RWPE2 (cell line): Measurements from ENCODE around the gene PLCB1.

Experiments
- ATAC-seq: fragments of 200-7000 bp; cut with Tn5 transposase; 3 replicates; pipeline ENCODE4 v1.9.1; 2021; ENCODE audit warnings: low read depth
- DNase-seq: peaks from one replicate; pipeline ENCODE4 v3.0.0-alpha.2; 2020; ENCODE audit warnings: low spot score
- H3K27ac ChIP-seq: fragments of 450-650 bp; 2 replicates; pipeline ENCODE4 v1.5.1; 2017; ENCODE audit warnings: mild to moderate bottlenecking; ENCODE audit not compliant: poor library complexity, severe bottlenecking
- H3K27me3 ChIP-seq: fragments of 250-450 bp; sonication (Bioruptor Pico); 2 replicates; pipeline ENCODE4 v1.5.1; 2021; ENCODE audit warnings: mild to moderate bottlenecking, moderate library complexity; ENCODE audit not compliant: insufficient read depth, poor library complexity, severe bottlenecking
- H3K36me3 ChIP-seq: fragments of 250-450 bp; sonication (Bioruptor Pico); 2 replicates; pipeline ENCODE4 v1.5.1; 2020; ENCODE audit warnings: low read depth, mild to moderate bottlenecking, moderate library complexity
- H3K4me1 ChIP-seq: fragments of 250-450 bp; sonication (Bioruptor Pico); 2 replicates; pipeline ENCODE4 v1.5.1; 2021; ENCODE audit warnings: mild to moderate bottlenecking, moderate library complexity; ENCODE audit not compliant: insufficient read depth, poor library complexity, severe bottlenecking
- H3K4me3 ChIP-seq: fragments of 250-450 bp; sonication (Bioruptor Pico); 2 replicates; pipeline ENCODE4 v1.5.1; 2021; ENCODE audit warnings: mild to moderate bottlenecking, moderate library complexity; ENCODE audit not compliant: severe bottlenecking
- H3K9me3 ChIP-seq: fragments of 250-450 bp; sonication (Bioruptor Pico); 2 replicates; pipeline ENCODE4 v1.5.1; 2021; ENCODE audit warnings: mild to moderate bottlenecking, moderate library complexity; ENCODE audit not compliant: severe bottlenecking
- TF ChIP-seq, protein P1 (sequence below): fragments of 450-650 bp; IDR thresholded peaks from one replicate; pipeline ENCODE4 v1.5.1; 2017; ENCODE audit warnings: mild to moderate bottlenecking, moderate library complexity; ENCODE audit not compliant: poor library complexity, severe bottlenecking

The PLCB1 gene

DNA sequence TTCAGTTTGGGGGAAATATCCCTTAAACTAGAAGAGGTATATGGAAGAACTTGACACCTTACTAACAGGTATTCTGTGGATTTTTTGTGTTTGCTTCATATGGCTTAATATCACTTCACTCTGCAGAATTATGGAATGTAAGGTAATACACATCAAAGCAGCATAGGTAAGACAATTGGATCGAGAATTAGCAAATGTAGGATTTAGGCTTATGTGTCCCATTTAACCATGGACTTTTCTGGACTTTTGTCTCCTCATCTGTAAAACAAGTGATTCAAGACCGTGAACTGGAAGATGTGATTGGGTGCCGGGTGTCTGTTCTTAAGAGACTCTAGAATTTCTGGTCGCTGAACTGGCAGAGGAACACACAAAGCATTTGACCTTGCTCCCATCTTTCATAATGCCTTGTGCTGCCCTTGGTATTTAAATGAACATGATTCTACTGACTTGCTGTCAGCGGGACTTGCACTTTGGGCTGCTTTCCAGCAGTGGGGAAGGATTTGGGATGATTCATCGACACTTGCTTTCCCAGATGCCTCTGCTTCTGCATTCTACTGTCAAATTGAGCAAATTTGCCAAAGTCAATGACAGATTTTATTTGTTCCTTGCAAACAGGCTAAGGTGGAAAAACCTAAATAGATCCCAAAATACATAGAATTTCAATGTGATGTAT lies 199.8 kb downstream of the PLCB1 start:
- Histone ChIP-seq H3K4me1 (no peaks in the 10 kb centered on the region), H3K27ac (no peak overlapping the region), H3K9me3 (no peaks in the 10 kb centered on the region), H3K27me3 (no peaks in the 10 kb centered on the region), H3K36me3 (no peaks in the 10 kb centered on the region), H3K4me3 (no peak overlapping the region)
- DNase-seq: no peak
- no peak for ATAC-seq
- TF ChIP-seq, protein P1, sequence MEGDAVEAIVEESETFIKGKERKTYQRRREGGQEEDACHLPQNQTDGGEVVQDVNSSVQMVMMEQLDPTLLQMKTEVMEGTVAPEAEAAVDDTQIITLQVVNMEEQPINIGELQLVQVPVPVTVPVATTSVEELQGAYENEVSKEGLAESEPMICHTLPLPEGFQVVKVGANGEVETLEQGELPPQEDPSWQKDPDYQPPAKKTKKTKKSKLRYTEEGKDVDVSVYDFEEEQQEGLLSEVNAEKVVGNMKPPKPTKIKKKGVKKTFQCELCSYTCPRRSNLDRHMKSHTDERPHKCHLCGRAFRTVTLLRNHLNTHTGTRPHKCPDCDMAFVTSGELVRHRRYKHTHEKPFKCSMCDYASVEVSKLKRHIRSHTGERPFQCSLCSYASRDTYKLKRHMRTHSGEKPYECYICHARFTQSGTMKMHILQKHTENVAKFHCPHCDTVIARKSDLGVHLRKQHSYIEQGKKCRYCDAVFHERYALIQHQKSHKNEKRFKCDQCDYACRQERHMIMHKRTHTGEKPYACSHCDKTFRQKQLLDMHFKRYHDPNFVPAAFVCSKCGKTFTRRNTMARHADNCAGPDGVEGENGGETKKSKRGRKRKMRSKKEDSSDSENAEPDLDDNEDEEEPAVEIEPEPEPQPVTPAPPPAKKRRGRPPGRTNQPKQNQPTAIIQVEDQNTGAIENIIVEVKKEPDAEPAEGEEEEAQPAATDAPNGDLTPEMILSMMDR: no peak

DNA sequence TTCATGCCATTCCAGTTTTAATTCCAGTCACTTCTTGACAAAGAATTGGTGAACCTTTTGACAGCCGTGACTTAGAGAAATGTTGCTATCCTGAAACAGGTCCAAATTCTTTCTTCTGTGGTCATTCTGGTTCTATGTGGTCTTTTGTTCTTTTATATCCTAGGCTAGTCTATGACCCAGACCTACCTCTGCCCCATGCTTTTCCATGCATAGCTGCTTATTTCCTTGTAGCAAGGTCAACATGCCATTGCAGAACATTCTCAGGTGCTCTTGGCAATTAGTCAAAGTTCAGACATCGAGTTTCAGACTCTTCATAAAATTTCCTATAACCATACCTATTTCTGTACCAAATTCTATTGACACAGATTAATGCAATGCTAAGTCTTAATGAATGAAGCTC lies 202.6 kb downstream of the PLCB1 start:
- H3K9me3 ChIP-seq: no peaks in the 10 kb centered on the region
- no peak for DNase-seq
- no peak overlapping the region for H3K4me3 ChIP-seq
- H3K36me3 ChIP-seq: no peaks in the 10 kb centered on the region
- H3K27ac ChIP-seq: no peak overlapping the region
- peaks cover 7% of the 10 kb centered on the region for H3K27me3 ChIP-seq
- TF ChIP-seq, protein P1: no peak
- ATAC-seq: no peak
- H3K4me1 ChIP-seq: no peaks in the 10 kb centered on the region

DNA sequence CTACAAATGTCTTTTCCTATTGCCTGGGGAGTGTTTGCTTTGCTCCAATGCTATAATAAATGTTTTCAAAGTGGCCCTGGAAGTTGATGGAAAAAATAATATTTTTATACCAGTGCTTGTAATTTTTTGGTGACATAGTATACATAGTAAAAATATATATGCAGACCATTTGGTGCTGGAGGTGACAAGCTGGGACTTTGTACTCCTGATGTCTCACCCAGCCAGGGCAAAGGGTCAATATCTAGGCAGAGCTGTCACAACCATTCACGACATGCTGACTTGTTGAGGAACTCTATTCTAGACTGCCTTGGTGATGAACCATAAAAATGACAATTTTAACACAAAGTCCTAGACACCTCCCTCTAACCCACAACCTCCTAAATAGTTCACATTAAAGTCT lies 203.0 kb downstream of the PLCB1 start:
- no peak for DNase-seq
- TF ChIP-seq, protein P1: no peak
- ATAC-seq: no peak

DNA sequence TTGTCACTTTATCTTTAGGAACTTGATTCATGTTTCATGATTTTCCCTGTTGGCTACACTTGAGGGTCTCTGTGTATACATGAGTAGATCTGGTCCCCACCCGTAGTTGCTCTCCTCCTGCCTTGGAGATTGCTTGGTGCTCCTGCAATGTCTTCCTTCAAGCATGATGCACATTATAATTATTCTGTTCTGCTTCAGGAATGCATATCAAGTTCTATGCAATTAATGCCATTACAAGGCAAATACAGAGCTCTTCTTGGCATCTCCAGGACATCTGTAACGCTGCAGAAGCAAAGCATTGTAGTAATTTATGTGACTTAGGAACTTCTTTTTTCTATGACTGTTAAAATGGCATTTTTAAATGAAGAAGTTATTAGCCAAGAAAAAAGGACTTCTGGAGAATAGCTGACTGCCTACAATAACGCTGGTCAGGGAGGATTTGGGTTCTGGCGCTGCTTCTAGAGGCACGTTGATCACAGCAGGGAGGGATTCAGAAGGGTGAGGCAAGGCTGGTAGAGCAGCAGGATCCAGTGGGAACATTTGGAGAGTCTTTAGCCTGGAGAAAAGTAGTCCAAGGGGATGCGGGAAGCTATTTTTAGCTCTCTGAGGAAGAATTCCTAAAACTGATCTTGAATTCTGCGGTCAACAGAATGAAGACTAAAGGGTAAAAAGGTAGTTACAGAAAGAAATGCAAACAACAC lies 203.6 kb downstream of the PLCB1 start:
- Histone ChIP-seq H3K36me3 (no peaks in the 10 kb centered on the region), H3K9me3 (no peaks in the 10 kb centered on the region), H3K27ac (no peak overlapping the region), H3K27me3 (peaks cover 7% of the 10 kb centered on the region), H3K4me3 (no peak overlapping the region), H3K4me1 (no peaks in the 10 kb centered on the region)
- no peak for DNase-seq
- no peak for ATAC-seq
- TF ChIP-seq, protein P1: no peak

More for the DNA sequence above, 203.0 kb downstream of the PLCB1 start:
- no peak overlapping the region for H3K4me3 ChIP-seq
- peaks cover 7% of the 10 kb centered on the region for H3K27me3 ChIP-seq
- H3K36me3 ChIP-seq: no peaks in the 10 kb centered on the region
- H3K9me3 ChIP-seq: no peaks in the 10 kb centered on the region
- no peak overlapping the region for H3K27ac ChIP-seq
- H3K4me1 ChIP-seq: no peaks in the 10 kb centered on the region

DNA sequence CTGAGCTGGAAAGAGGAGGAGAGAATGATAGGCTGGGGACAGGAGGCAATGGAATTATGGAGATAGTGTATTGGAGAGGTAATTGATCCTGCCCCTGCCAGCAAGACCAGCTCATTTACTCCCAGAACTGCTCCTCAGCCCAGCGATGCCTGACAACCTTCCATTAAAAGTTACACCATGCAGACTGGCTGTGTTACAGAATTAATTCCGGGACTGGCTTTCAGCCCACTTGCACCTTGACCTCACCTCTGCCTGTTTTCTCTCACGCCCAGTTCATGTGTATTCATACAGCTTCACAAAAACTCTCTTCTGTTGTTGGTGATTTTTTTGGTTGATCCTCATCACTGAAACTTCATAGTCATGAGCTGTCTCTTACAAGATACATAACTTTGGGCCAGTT lies 207.3 kb downstream of the PLCB1 start:
- Histone ChIP-seq H3K27me3 (peaks cover 12% of the 10 kb centered on the region), H3K9me3 (no peaks in the 10 kb centered on the region), H3K36me3 (no peaks in the 10 kb centered on the region), H3K4me3 (no peak overlapping the region), H3K27ac (no peak overlapping the region), H3K4me1 (no peaks in the 10 kb centered on the region)
- no peak for ATAC-seq
- no peak for DNase-seq
- TF ChIP-seq, protein P1: no peak
